Trophoblast cell (in vitro differentiated cells and primary cell): ENCODE results near the gene NLRP8.
"Not testable (repeated sequence)": the region's sequence is repeated elsewhere in the genome, so short reads cannot be mapped to it uniquely, and the experiment has no call there.

Experiments
- DNase-seq, 2 donors: peaks; one replicate each; pipeline ENCODE4 v3.0.0-alpha.2; 2016
- H2AFZ ChIP-seq: 2 replicates; pipeline ENCODE4 v1.6.1; 2013; ENCODE audit warnings: low read length, moderate library complexity, mild to moderate bottlenecking; ENCODE audit not compliant: insufficient read depth, poor library complexity
- H2AK5ac ChIP-seq: 2 replicates; pipeline ENCODE4 v1.6.1; 2013; ENCODE audit warnings: mild to moderate bottlenecking, low read length
- H2BK120ac ChIP-seq: 2 replicates; pipeline ENCODE4 v1.6.1; 2013; ENCODE audit warnings: low read length, mild to moderate bottlenecking, moderate library complexity; ENCODE audit not compliant: insufficient read depth, poor library complexity
- H2BK12ac ChIP-seq: 2 replicates; pipeline ENCODE4 v1.6.1; 2013; ENCODE audit warnings: mild to moderate bottlenecking, low read length, moderate library complexity
- H2BK5ac ChIP-seq: 2 replicates; pipeline ENCODE4 v1.6.1; 2013; ENCODE audit warnings: low read length, low read depth, moderate library complexity, mild to moderate bottlenecking; ENCODE audit not compliant: poor library complexity
- H3K14ac ChIP-seq: 2 replicates; pipeline ENCODE4 v1.6.1; 2013; ENCODE audit warnings: mild to moderate bottlenecking, low read length
- H3K18ac ChIP-seq: 2 replicates; pipeline ENCODE4 v1.6.1; 2013; ENCODE audit warnings: mild to moderate bottlenecking, low read length
- H3K23ac ChIP-seq: 2 replicates; pipeline ENCODE4 v1.6.1; 2013; ENCODE audit warnings: low read length
- H3K27ac ChIP-seq: 2 replicates; pipeline ENCODE4 v1.5.1; 2013; ENCODE audit warnings: low read depth, mild to moderate bottlenecking, inconsistent platforms, low read length, moderate library complexity
- H3K27me3 ChIP-seq: 2 replicates; pipeline ENCODE4 v1.6.1; 2013; ENCODE audit warnings: inconsistent platforms, mild to moderate bottlenecking, low read length, moderate library complexity; ENCODE audit not compliant: insufficient read depth
- H3K36me3 ChIP-seq, 2 experiments: 1 replicate in 1 of 2; 2 replicates in 1 of 2; pipeline ENCODE4 v1.6.1; 2013; ENCODE audit warnings: low read length in 2 of 2, mild to moderate bottlenecking in 2 of 2, moderate library complexity in 1 of 2; ENCODE audit not compliant: insufficient read depth in 2 of 2, control insufficient read depth in 1 of 2
- H3K4ac ChIP-seq: 2 replicates; pipeline ENCODE4 v1.6.1; 2013; ENCODE audit warnings: low read depth, mild to moderate bottlenecking, low read length, moderate library complexity
- H3K4me1 ChIP-seq, 2 experiments: 1 replicate in 1 of 2; 2 replicates in 1 of 2; pipeline ENCODE4 v1.6.1; 2013; ENCODE audit warnings: low read length in 2 of 2, mild to moderate bottlenecking in 2 of 2, moderate library complexity in 1 of 2; ENCODE audit not compliant: insufficient read depth in 2 of 2, control insufficient read depth in 1 of 2
- H3K4me2 ChIP-seq: 2 replicates; pipeline ENCODE4 v1.6.1; 2013; ENCODE audit warnings: inconsistent platforms, mild to moderate bottlenecking, low read length, moderate library complexity
- H3K4me3 ChIP-seq: 2 replicates; pipeline ENCODE4 v1.5.1; 2013; ENCODE audit warnings: mild to moderate bottlenecking, low read depth, low read length, inconsistent platforms
- H3K79me1 ChIP-seq: one replicate; pipeline ENCODE4 v1.6.1; 2013; ENCODE audit warnings: low read length
- H3K79me2 ChIP-seq: 2 replicates; pipeline ENCODE4 v1.6.1; 2013; ENCODE audit warnings: low read length, mild to moderate bottlenecking; ENCODE audit not compliant: control insufficient read depth, insufficient read depth, poor library complexity
- H3K9ac ChIP-seq: 2 replicates; pipeline ENCODE4 v1.6.1; 2013; ENCODE audit warnings: mild to moderate bottlenecking, low read length
- H3K9me3 ChIP-seq: 2 replicates; pipeline ENCODE4 v1.6.1; 2013; ENCODE audit warnings: low read depth, mild to moderate bottlenecking, control low read depth, inconsistent platforms, low read length; ENCODE audit not compliant: insufficient read depth
- H4K12ac ChIP-seq: 2 replicates; pipeline ENCODE4 v1.6.1; 2013; ENCODE audit warnings: low read depth, mild to moderate bottlenecking, low read length, moderate library complexity
- H4K8ac ChIP-seq: 2 replicates; pipeline ENCODE4 v1.6.1; 2013; ENCODE audit warnings: low read depth, mild to moderate bottlenecking, low read length, moderate library complexity
- H4K91ac ChIP-seq: one replicate; pipeline ENCODE4 v1.6.1; 2013; ENCODE audit warnings: low read depth, mild to moderate bottlenecking, low read length, moderate library complexity
- WGBS: extraction: QIAGEN DNeasy Blood & Tissue Kit; methylation state at CpG from one replicate; pipeline ENCODE4 v1.1.7; 2013; ENCODE audit warnings: missing lambda C conversion rate; ENCODE audit not compliant: insufficient read length, insufficient coverage; ENCODE audit errors: extremely low coverage; 5-methylcytosine and 5-hydroxymethylcytosine counted together

The NLRP8 gene

DNA sequence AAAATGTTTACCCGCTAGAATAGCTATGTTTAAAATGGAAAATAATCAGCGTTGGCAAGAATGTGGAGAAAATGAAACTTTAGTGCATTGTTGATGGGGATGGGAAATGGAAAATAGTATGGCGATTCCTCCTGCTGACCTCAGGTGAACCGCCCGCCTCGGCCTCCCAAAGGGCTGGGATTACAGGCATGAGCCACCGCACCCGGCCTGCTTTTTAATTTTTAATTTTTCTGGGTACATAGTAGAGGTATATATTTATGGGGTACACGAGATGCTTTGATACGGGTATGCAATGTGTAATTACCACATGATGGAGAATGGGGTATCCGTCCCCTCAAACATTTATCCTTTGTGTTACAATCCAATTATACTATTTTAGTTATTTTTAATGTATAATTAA, 7.3 kb upstream of the NLRP8 start:
- Histone ChIP-seq H3K9ac (no peak overlapping the region), H2BK120ac (no peak overlapping the region), H3K4me1 (no peaks in the 10 kb centered on the region), H3K27ac (no peak overlapping the region), H3K23ac (no peak overlapping the region), H3K4me2 (no peak overlapping the region), H3K27me3 (no peaks in the 10 kb centered on the region), H2AK5ac (no peak overlapping the region), H2BK5ac (no peak overlapping the region), H4K8ac (no peak overlapping the region), H3K79me1 (no peaks in the 10 kb centered on the region), H4K12ac (no peak overlapping the region), H3K18ac (no peak overlapping the region), H2AFZ (no peak overlapping the region), H3K4me3 (no peak overlapping the region), H3K79me2 (no peaks in the 10 kb centered on the region), H3K36me3 (no peaks in the 10 kb centered on the region), H2BK12ac (no peak overlapping the region), H3K9me3 (peaks cover 17% of the 10 kb centered on the region), H3K14ac (no peak overlapping the region), H4K91ac (no peak overlapping the region), H3K4ac (no peak overlapping the region)
- WGBS, result no CpG with 5 or more reads among the region's 11 CpGs
- DNase-seq, result no peak

DNA sequence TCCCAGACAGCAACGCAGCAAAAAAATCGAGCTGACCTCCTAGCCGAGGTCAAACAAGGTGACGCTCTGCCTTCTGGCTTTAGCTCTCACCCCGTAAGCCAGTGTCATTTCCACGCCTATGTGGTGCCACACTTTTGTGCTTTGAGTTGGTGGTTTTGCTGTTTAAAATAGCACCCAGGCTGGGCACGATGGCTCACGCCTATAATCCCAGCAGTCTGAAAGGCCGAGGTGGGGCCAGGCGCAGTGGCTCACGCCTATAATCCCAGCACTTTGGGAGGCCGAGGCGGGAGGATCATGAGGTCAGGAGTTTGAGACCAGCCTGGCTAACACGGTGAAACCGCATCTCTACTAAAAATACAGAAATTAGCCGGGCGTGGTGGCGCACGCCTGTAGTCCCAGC, 2.9 kb downstream of the NLRP8 start:
- H3K4ac ChIP-seq, H2AK5ac ChIP-seq, H3K9ac ChIP-seq, DNase-seq, H2BK5ac ChIP-seq, H3K4me2 ChIP-seq, H3K27ac ChIP-seq, H2BK120ac ChIP-seq, H3K27me3 ChIP-seq, H2BK12ac ChIP-seq, H3K79me1 ChIP-seq, H3K4me3 ChIP-seq, H3K4me1 ChIP-seq, H4K8ac ChIP-seq, H3K79me2 ChIP-seq, H3K23ac ChIP-seq, H3K18ac ChIP-seq, H4K91ac ChIP-seq, H3K14ac ChIP-seq, H2AFZ ChIP-seq, H3K36me3 ChIP-seq, H4K12ac ChIP-seq: not testable (repeated sequence)
- no CpG with 5 or more reads among the region's 19 CpGs for WGBS
- H3K9me3 ChIP-seq, result peaks cover 28% of the 10 kb centered on the region

DNA sequence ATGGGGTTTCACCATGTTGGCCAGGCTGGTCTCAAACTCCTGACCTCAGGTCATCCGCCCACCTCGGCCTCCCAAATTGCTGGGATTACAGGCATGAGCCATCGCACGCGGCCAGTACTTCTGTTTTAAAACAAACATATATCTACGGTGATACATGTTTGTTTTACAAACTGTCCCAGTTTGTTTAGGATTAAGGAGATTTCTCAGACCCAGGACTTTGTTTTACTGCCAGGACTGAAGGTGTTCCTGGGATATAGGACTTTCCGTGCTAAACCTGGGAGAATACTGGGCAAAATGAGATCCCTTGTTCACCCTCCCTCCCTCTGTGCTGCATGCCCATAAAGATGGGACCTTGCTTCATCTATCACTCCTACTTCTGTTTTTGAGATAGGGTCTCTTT, 8.8 kb downstream of the NLRP8 start:
- H3K23ac ChIP-seq, result no peak overlapping the region
- H3K14ac ChIP-seq, result no peak overlapping the region
- no peak overlapping the region for H3K27ac ChIP-seq
- H3K4me3 ChIP-seq, result no peak overlapping the region
- no peak overlapping the region for H2BK5ac ChIP-seq
- H3K4me1 ChIP-seq, result no peaks in the 10 kb centered on the region
- DNase-seq, result no peak
- H2BK120ac ChIP-seq, result no peak overlapping the region
- H4K8ac ChIP-seq, result no peak overlapping the region
- no peaks in the 10 kb centered on the region for H3K27me3 ChIP-seq
- H2BK12ac ChIP-seq, result no peak overlapping the region
- no CpG with 5 or more reads among the region's 7 CpGs for WGBS
- H2AK5ac ChIP-seq, result no peak overlapping the region
- H3K9ac ChIP-seq, result no peak overlapping the region
- no peak overlapping the region for H3K4me2 ChIP-seq
- peaks cover 27% of the 10 kb centered on the region for H3K9me3 ChIP-seq
- H3K36me3 ChIP-seq, result no peaks in the 10 kb centered on the region
- no peak overlapping the region for H4K12ac ChIP-seq
- no peak overlapping the region for H3K4ac ChIP-seq
- no peaks in the 10 kb centered on the region for H3K79me2 ChIP-seq
- no peaks in the 10 kb centered on the region for H3K79me1 ChIP-seq
- H3K18ac ChIP-seq, result no peak overlapping the region
- H4K91ac ChIP-seq, result no peak overlapping the region
- no peak overlapping the region for H2AFZ ChIP-seq

DNA sequence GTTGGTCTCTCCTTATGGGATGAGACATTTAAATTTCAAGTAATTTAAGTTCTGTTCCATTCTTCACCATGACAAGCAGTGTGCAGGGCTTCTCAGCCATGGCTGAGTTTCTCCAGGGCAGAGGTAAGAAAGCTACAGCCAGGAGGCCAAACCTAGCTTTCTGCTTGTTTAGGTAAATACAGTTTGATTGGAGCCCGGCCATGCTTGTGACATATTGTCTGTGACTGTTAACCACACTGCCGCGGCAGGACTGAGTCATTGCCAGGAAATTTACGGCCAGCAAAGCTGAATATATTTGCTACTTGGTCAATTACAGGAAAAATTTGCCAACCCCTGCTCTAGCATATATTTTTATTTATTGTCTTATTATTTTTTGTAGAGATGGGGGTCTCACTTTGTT, 10.7 kb downstream of the NLRP8 start:
- Histone ChIP-seq H3K4me2 (no peak overlapping the region), H2AK5ac (no peak overlapping the region), H3K27ac (no peak overlapping the region), H2BK12ac (no peak overlapping the region), H4K91ac (no peak overlapping the region), H4K12ac (no peak overlapping the region), H3K27me3 (no peaks in the 10 kb centered on the region), H2BK120ac (no peak overlapping the region), H4K8ac (no peak overlapping the region), H2BK5ac (no peak overlapping the region), H3K4me1 (no peaks in the 10 kb centered on the region), H3K9me3 (peaks cover 33% of the 10 kb centered on the region), H3K79me1 (no peaks in the 10 kb centered on the region), H3K9ac (no peak overlapping the region), H2AFZ (no peak overlapping the region), H3K18ac (no peak overlapping the region), H3K14ac (no peak overlapping the region), H3K79me2 (no peaks in the 10 kb centered on the region), H3K36me3 (no peaks in the 10 kb centered on the region), H3K4me3 (no peak overlapping the region), H3K4ac (no peak overlapping the region), H3K23ac (no peak overlapping the region)
- no peak for DNase-seq
- WGBS, result no CpG with 5 or more reads among the region's 4 CpGs
